HG03175 (cell line): ENCODE data around the gene SRM.
"Not testable (repeated sequence)": the region's sequence is repeated elsewhere in the genome, so short reads cannot be mapped to it uniquely, and the experiment has no call there.

Source experiments
- ATAC-seq: cut with Tn5 transposase; IDR thresholded peaks from one replicate; pipeline ENCODE4 v1.9.1; 2021; ENCODE audit warnings: mild to moderate bottlenecking, moderate library complexity; ENCODE audit not compliant: unreplicated experiment

The SRM gene

GRCh38 chr1:11065796-11066195 lies 6.0 kb upstream of the SRM start:
- ATAC-seq, result no peak

- no peak for ATAC-seq
Measured at GRCh38 chr1:11064942-11065341, 5.1 kb upstream of the SRM start.

- not testable (repeated sequence) for ATAC-seq
Measured at GRCh38 chr1:11063937-11064537, 4.2 kb upstream of the SRM start.

DNA sequence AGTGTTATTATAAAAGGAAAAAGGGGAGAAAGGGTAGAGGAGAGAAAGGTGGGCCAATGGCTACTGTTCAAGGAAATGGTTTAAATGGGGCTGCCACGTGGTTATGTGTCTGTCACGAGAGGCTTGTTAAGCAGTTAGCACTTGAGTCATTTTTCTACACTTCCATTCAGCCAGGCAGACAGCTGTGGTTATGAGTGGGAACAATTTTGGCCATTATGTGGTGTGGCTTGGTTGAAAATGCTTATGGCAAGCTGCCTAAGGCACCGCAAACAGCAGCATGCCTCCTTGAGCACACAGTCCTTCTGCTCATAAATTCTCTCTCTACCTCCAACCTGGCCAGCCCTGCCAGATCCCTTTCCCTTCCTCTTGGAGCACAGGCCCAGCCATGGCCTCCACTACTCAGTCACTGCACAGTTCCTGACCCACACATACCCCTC lies 3.2 kb upstream of the SRM start:
- ATAC-seq, result no peak

GRCh38 chr1:11061652-11062365 lies 2.0 kb upstream of the SRM start:
- no peak for ATAC-seq

GRCh38 chr1:11059155-11059967 lies 457 bp downstream of the SRM start:
- ATAC-seq, result peak; percentile 22

- no peak for ATAC-seq
Measured at GRCh38 chr1:11058595-11059154, 1.1 kb downstream of the SRM start.

DNA sequence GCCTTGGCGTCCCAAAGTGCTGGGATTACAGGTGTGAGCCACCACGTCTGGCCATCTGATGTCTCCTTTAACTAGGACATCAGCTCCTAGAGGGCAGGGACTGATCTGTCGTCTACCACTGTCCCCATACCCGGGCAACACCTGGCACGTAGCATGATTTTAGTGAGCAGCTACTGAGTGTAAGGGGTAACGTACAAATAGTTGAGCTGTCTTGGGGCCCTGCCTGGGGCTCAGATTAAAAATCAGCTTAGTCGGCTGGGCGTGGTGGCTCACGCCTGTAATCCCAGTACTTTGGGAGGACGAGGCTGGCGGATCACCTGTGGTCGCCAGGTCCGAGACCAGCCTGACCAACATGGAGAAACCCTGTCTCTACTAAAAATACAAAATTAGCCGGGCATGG lies 1.8 kb downstream of the SRM start:
- no peak for ATAC-seq

DNA sequence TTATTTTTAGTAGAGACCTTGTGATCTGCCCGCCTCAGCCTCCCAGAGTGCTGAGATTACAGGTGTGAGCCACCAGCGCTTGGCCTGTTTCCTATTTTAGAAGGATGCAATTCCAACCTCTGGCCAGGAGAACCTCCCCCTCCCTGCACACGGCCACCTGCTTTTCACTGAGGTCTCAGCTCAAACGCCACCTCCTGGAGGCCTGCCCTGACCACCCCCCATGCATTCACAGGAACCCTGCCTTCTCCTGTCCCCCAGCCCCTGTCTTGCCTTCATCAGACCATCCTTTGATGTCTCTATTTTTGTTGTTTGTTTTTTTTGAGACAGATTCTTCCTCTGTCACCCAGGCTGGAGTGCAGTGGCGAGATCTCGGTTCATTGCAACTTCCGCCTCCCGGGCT lies 2.3 kb downstream of the SRM start:
- ATAC-seq, result no peak

DNA sequence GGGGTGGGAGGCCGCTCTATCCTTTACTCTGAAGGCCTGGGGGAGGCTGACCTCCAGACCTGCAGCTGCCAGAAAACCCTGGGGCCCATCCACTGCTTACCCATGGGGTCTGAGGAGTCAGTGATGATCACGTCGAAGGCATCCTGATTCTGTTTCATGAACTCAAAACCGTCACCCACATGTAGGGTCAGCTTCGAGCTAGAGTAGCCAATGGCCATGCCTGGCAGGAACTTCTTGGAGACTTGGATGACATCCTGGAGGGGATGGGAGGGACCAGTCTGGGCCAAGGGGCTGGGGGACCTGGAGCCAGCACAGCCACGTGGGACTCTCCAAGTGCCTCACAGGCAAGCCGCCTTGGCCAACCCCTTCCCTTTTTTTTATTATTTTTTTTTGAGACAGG lies 3.3 kb downstream of the SRM start:
- ATAC-seq, result no peak

DNA sequence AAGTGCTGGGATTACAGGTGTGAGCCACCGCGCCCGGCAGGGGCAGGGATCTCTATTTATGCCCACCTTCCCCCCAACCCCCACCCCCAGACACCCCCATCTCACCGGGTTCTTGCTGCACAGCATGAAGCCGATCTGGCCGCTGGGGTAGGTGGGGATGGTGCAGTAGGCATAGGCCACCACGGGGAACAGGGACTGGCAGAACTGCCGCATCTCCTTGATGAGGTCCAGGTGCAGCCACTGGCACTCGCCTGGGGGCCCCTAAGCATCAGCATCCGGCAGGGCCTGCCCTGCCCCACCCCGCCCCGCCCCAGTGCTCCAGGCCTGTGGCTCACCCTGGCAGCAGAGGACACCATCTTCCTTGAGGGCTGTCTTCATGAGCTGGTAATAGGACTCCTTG lies 4.1 kb downstream of the SRM start:
- no peak for ATAC-seq

- ATAC-seq, result no peak
Measured at GRCh38 chr1:11054666-11055065, 5.2 kb downstream of the SRM start.

GRCh38 chr1:11054181-11054580 lies 5.6 kb downstream of the SRM start:
- no peak for ATAC-seq

- no peak for ATAC-seq
Measured at GRCh38 chr1:11053758-11054137, 6.1 kb downstream of the SRM start.

DNA sequence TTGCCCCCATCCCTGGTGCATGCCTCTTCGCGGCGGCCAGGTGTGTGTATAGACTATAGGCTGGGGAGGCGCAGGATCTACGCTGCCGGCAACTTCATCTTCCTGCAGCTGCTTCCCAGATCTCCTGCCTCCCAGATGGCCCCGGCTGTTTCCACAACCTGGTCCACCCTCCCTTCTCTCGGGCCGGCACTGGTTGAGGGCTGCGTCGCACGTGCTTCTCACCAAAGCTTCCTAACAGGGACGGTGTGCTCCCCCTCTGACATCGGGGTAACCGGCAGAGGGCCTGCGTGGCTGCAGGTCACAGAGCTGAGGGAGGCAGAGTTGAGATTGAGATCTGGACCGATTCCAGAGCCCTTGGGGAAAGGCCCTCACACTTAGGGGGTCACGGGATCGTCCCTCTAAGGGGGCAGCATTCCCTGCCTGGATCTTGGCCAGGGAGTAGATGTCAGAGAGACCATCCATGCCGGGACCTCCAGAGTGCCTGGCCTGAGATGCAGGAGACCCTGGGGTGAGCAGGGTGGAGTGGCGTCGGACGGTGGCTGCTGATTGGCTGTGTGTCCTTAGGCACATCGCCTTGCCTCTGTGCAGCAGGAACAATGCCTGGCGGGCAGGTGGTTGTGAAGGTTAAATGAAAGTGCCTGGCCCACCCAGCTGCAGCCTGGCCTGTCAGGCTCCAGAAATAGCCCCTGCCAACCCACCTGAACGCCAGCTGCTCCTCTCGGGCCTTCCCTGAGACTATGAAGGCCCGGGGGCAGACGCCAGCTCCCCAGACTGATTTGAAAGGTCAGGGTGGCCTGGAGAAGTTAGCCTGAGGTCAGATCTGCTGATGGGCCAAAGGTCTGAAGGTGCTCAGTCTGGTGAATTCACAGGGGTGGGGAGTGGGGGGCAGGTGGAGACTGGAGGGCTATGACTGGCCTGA lies 6.7 kb downstream of the SRM start:
- no peak for ATAC-seq

DNA sequence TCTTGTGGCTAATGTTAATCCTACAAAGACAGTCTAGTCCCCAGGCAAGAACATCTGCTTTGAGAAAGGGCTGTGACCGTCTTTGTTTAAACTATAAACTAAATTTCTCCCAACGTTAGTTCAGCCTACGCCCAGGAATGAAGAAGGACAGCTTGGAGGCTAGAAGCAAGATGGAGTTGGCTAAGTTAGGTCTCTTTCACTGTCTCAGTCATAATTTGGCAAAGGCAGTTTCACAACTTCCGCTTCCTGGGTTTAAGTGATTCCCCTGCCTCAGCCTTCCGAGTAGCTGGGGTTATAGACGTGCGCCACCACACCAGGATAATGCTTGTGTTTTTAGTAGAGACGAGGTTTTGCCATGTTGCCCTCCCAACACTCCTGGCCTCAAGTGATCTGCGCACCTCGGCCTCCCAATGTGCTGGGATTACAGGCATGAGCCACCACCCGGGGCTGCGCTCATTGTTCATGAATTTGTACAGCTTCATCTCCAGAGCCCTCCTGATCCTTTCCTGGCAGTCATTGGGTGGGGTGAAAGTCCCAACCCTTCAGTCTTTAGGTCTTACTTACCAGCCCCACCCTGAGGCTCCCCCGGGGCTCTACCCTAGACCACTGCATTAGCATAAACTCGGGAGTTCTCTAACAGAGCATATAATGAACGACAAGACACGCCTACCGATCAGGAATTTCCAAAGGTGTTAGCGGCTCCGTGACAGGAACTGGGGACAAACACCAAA lies 7.9 kb downstream of the SRM start:
- ATAC-seq, result no peak

- not testable (repeated sequence) for ATAC-seq
Measured at GRCh38 chr1:11051121-11051520, 8.7 kb downstream of the SRM start.

DNA sequence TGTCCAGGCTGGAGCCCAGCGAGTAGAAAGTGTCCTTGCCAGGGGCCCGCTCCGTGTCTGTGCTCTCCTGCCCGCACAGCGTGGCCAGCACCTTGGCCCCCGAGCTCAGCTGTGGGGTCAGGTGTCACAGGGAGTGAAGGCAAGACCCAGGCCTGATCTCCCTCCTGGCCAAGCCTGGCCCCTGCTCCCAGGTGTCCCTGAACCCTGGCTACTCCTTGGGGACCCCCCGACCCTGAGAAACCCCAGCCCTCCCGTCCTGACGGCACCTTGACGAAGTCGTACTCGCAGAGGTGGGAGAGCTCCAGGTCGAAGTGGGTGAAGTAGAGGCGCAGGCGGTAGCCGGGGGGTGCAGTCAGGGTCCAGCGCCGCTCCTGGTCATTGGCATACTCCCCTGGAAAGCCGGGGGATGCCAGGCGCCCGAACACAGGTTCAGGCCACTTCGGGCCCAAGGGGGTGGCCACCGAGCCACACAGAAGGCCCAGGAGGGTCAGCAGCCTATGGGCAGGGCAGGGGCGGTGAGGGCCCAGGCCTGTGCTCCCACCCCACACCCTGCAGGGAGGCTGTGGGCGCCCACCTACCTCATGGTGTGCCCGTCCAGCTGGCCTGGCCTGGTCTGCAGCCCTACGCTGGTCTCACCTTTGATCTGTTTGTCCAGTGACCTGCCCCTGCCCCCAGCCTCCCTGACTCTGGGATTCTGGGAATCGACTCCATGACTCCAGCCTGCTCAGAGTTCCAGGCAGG lies 13.0 kb downstream of the SRM start, which contains the start of gene MASP2:
MASP2 (minus strand) TSS at position 615 of the 741 bp plus-strand sequence; CDS start at position 583, 32 bp downstream.
- no peak for ATAC-seq

GRCh38 chr1:11046270-11046566 lies 13.6 kb downstream of the SRM start:
- ATAC-seq, result no peak
